HCT116 (cell line): ENCODE data around the gene ATP1A1.

ENCODE experiments used
- EGR1 ChIP-seq: IDR thresholded peaks from 2 replicates; pipeline ENCODE4 v1.6.1; 2012; ENCODE audit warnings: low read depth
- EZH2 ChIP-seq: fragments of 200-600 bp; sonication (generic); IDR thresholded peaks from 2 replicates; pipeline ENCODE4 v1.6.1; 2017; ENCODE audit warnings: antibody characterized with exemption, mixed run types
- EZH2phosphoT487 ChIP-seq: fragments of 200-600 bp; IDR thresholded peaks from 2 replicates; pipeline ENCODE4 v1.6.1; 2018; ENCODE audit warnings: antibody characterized with exemption, borderline replicate concordance
- POLR2A ChIP-seq: IDR thresholded peaks from 2 replicates; pipeline ENCODE4 v1.7.0; 2011; ENCODE audit warnings: borderline replicate concordance; ENCODE audit not compliant: insufficient read depth, insufficient read length; ENCODE audit errors: extremely low read depth
- POLR2AphosphoS5 ChIP-seq: IDR thresholded peaks from 2 replicates; pipeline ENCODE4 v1.6.1; 2011; ENCODE audit warnings: mild to moderate bottlenecking, low read depth, low read length, moderate library complexity
- RAD21 ChIP-seq: IDR thresholded peaks from 2 replicates; pipeline ENCODE4 v1.6.1; 2012; ENCODE audit warnings: low read depth, mild to moderate bottlenecking
- ZNF274 ChIP-seq: fragments of 200-500 bp; sonication (Bioruptor generic); IDR thresholded peaks from 2 replicates; pipeline ENCODE4 v1.6.1; 2014; ENCODE audit warnings: mild to moderate bottlenecking, low read depth, low read length, inconsistent platforms
- TF ChIP-seq, protein P1 (sequence below), 3 experiments: fragments of 200-600 bp in 1 of 3; sonication (generic) in 1 of 3; IDR thresholded peaks in 2 of 3; conservative IDR thresholded peaks in 1 of 3; 2 replicates each; pipeline ENCODE4 v1.5.1; 2012 to 2017; ENCODE audit warnings: low read depth in 2 of 3, low read length in 2 of 3, antibody characterized with exemption in 1 of 3, borderline replicate concordance in 1 of 3, control low read depth in 1 of 3, mild to moderate bottlenecking in 1 of 3, mixed read lengths in 1 of 3, mixed run types in 1 of 3, moderate library complexity in 1 of 3; ENCODE audit not compliant: insufficient read depth in 1 of 3
- TF ChIP-seq, protein P2 (sequence below): IDR thresholded peaks from 2 replicates; pipeline ENCODE4 v1.6.1; 2012; ENCODE audit warnings: low read depth
- TF ChIP-seq, protein P3 (sequence below): IDR thresholded peaks from 2 replicates; pipeline ENCODE4 v1.6.1; 2011; ENCODE audit warnings: mild to moderate bottlenecking, low read length, moderate library complexity; ENCODE audit not compliant: insufficient replicate concordance; ENCODE audit errors: extremely low read depth

DNA sequence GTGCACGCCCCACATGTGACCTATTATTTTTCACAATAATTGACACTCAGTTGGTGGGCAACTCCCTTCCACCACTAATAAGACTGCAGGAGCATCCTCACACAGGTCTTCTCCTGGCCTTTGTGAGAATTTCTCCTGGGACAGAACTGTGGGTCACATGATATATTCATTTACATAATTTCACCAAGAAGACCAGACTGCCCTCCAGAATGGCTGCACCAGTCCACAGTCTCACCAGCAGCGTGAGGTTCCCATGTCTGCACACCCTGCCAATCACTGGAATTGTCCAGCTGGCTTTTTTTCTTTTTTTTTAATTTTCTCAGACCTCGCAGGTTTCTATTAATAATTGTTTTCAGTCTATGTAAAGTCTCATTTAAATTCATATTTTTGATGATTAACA, 41.3 kb downstream of the ATP1A1 start:
- TF ChIP-seq POLR2A, result no peak
- TF ChIP-seq, protein P1, sequence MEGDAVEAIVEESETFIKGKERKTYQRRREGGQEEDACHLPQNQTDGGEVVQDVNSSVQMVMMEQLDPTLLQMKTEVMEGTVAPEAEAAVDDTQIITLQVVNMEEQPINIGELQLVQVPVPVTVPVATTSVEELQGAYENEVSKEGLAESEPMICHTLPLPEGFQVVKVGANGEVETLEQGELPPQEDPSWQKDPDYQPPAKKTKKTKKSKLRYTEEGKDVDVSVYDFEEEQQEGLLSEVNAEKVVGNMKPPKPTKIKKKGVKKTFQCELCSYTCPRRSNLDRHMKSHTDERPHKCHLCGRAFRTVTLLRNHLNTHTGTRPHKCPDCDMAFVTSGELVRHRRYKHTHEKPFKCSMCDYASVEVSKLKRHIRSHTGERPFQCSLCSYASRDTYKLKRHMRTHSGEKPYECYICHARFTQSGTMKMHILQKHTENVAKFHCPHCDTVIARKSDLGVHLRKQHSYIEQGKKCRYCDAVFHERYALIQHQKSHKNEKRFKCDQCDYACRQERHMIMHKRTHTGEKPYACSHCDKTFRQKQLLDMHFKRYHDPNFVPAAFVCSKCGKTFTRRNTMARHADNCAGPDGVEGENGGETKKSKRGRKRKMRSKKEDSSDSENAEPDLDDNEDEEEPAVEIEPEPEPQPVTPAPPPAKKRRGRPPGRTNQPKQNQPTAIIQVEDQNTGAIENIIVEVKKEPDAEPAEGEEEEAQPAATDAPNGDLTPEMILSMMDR (IDR thresholded peaks at IDR 0.05 in 2 of 3, conservative IDR thresholded peaks at IDR 0.05 in 1 of 3; ENCODE audit: borderline replicate concordance in 1 of 3, insufficient read depth in 1 of 3, low read depth in 2 of 3, low read length in 2 of 3), result no peak
- TF ChIP-seq, protein P2, sequence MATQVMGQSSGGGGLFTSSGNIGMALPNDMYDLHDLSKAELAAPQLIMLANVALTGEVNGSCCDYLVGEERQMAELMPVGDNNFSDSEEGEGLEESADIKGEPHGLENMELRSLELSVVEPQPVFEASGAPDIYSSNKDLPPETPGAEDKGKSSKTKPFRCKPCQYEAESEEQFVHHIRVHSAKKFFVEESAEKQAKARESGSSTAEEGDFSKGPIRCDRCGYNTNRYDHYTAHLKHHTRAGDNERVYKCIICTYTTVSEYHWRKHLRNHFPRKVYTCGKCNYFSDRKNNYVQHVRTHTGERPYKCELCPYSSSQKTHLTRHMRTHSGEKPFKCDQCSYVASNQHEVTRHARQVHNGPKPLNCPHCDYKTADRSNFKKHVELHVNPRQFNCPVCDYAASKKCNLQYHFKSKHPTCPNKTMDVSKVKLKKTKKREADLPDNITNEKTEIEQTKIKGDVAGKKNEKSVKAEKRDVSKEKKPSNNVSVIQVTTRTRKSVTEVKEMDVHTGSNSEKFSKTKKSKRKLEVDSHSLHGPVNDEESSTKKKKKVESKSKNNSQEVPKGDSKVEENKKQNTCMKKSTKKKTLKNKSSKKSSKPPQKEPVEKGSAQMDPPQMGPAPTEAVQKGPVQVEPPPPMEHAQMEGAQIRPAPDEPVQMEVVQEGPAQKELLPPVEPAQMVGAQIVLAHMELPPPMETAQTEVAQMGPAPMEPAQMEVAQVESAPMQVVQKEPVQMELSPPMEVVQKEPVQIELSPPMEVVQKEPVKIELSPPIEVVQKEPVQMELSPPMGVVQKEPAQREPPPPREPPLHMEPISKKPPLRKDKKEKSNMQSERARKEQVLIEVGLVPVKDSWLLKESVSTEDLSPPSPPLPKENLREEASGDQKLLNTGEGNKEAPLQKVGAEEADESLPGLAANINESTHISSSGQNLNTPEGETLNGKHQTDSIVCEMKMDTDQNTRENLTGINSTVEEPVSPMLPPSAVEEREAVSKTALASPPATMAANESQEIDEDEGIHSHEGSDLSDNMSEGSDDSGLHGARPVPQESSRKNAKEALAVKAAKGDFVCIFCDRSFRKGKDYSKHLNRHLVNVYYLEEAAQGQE, result no peak
- no peak for TF ChIP-seq RAD21
- TF ChIP-seq, protein P3, sequence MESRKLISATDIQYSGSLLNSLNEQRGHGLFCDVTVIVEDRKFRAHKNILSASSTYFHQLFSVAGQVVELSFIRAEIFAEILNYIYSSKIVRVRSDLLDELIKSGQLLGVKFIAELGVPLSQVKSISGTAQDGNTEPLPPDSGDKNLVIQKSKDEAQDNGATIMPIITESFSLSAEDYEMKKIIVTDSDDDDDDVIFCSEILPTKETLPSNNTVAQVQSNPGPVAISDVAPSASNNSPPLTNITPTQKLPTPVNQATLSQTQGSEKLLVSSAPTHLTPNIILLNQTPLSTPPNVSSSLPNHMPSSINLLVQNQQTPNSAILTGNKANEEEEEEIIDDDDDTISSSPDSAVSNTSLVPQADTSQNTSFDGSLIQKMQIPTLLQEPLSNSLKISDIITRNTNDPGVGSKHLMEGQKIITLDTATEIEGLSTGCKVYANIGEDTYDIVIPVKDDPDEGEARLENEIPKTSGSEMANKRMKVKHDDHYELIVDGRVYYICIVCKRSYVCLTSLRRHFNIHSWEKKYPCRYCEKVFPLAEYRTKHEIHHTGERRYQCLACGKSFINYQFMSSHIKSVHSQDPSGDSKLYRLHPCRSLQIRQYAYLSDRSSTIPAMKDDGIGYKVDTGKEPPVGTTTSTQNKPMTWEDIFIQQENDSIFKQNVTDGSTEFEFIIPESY, result no peak
- TF ChIP-seq EZH2, result no peak
- TF ChIP-seq ZNF274, result no peak
- TF ChIP-seq EGR1, result no peak
- no peak for TF ChIP-seq POLR2AphosphoS5
- no peak for TF ChIP-seq EZH2phosphoT487
